MCF 10A (cell line): ENCODE data around the gene ZNF407. TPM values are rescaled to one million over a fixed set of nuclear protein-coding genes. Genes with fewer than 3 reads are reported as not detected.
A peak's percentile ranks its signal among the peaks of the same experiment; 100 is the strongest.

Experiments used
- BruUV-seq: library from RNA; stranded (reverse); fragments of 400-500 nt; replicated peaks from 2 replicates; lab custom pipeline; 2021; lab: Mats Ljungman, UMichigan
- CTCF ChIA-PET: fragments of 300-600 bp; sonication (Branson Sonifier 250); formaldehyde crosslinking; extraction: SDS; loops from one replicate; lab custom pipeline; 2021; ENCODE audit warnings: antibody characterized with exemption, inconsistent platforms; lab: Yijun Ruan, JAX
- POLR2A ChIA-PET: fragments of 300-600, 350-650 bp; sonication (Branson Sonifier 250); formaldehyde crosslinking; extraction: SDS; loops from one replicate; lab custom pipeline; 2020; ENCODE audit warnings: antibody characterized with exemption, inconsistent platforms; lab: Yijun Ruan, JAX
- DNase-seq: peaks from one replicate; pipeline ENCODE4 v3.0.0-alpha.2; 2018; ENCODE audit not compliant: unreplicated experiment
- H3K27ac Mint-ChIP-seq: one replicate; pipeline ENCODE4 v1.8.0; 2022; ENCODE audit warnings: mild to moderate bottlenecking, low read depth, mixed read lengths; ENCODE audit not compliant: unreplicated experiment
- H3K27me3 Mint-ChIP-seq: one replicate; pipeline ENCODE4 v1.8.0; 2022; ENCODE audit warnings: mixed read lengths; ENCODE audit not compliant: insufficient read depth, unreplicated experiment
- H3K36me3 Mint-ChIP-seq: one replicate; pipeline ENCODE4 v1.8.0; 2022; ENCODE audit warnings: mild to moderate bottlenecking, moderate library complexity, mixed read lengths; ENCODE audit not compliant: insufficient read depth, unreplicated experiment
- H3K4me1 Mint-ChIP-seq: one replicate; pipeline ENCODE4 v1.8.0; 2022; ENCODE audit warnings: mixed read lengths; ENCODE audit not compliant: insufficient read depth, unreplicated experiment
- H3K4me3 Mint-ChIP-seq: one replicate; pipeline ENCODE4 v1.8.0; 2022; ENCODE audit warnings: mild to moderate bottlenecking, moderate library complexity, mixed read lengths; ENCODE audit not compliant: unreplicated experiment
- H3K9me3 Mint-ChIP-seq: one replicate; pipeline ENCODE4 v1.8.0; 2022; ENCODE audit warnings: mixed read lengths; ENCODE audit not compliant: unreplicated experiment
- CTCF ChIP-seq: fragments of 200-600 bp; IDR thresholded peaks from one replicate; pipeline ENCODE4 v1.8.0; 2022; ENCODE audit warnings: antibody characterized with exemption, mild to moderate bottlenecking; ENCODE audit not compliant: unreplicated experiment
- intact Hi-C: fragments of 100-400 bp; cut with micrococcal nuclease; formaldehyde crosslinking; loops from 2 replicates; pipeline ENCODE4 v1.14.1; 2022
- total RNA-seq: library from RNA; stranded (reverse); gene quantifications from 2 replicates; pipeline ENCODE4 v1.2.3, GENCODE V29; 2022

ZNF407 gene
- total RNA-seq, 1 experiment from 2014 or later: 9.5 TPM

- TSS peak; percentile 18 for BruUV-seq
- ChIA-PET CTCF (no interaction called here), POLR2A (no interaction called here)
- no peak for TF ChIP-seq CTCF
- H3K9me3 Mint-ChIP-seq: no peaks in the 10 kb centered on the region
- no peaks in the 10 kb centered on the region for H3K27me3 Mint-ChIP-seq
- peaks cover 9% of the 10 kb centered on the region for H3K4me1 Mint-ChIP-seq
- no peak overlapping the region for H3K4me3 Mint-ChIP-seq
- H3K27ac Mint-ChIP-seq: no peak overlapping the region
- intact Hi-C loops: no loop called here
- DNase-seq: no peak
- peaks cover 6% of the 10 kb centered on the region for H3K36me3 Mint-ChIP-seq
Measured at GRCh38 chr18:74633652-74634352, 36.1 kb downstream of the ZNF407 start.

- no peak overlapping the region for H3K4me3 Mint-ChIP-seq
- no peak for DNase-seq
- POLR2A ChIA-PET: interaction anchor here (0.6 kb wide), 1 partner anchor 74 kb away, joined by 3 read pairs; no protein-coding TSS in a partner anchor
- peaks cover 9% of the 10 kb centered on the region for H3K4me1 Mint-ChIP-seq
- peaks cover 6% of the 10 kb centered on the region for H3K36me3 Mint-ChIP-seq
- H3K9me3 Mint-ChIP-seq: no peaks in the 10 kb centered on the region
- no peaks in the 10 kb centered on the region for H3K27me3 Mint-ChIP-seq
- BruUV-seq: no TSS peak
- TF ChIP-seq CTCF: no peak
- intact Hi-C loops: no loop called here
- CTCF ChIA-PET: no interaction called here
- H3K27ac Mint-ChIP-seq: no peak overlapping the region
Measured at GRCh38 chr18:74635224-74635975, 37.7 kb downstream of the ZNF407 start.

GRCh38 chr18:74637070-74637469 is 39.4 kb downstream of the ZNF407 start:
- ChIA-PET POLR2A (no interaction called here), CTCF (no interaction called here)

More at GRCh38 chr18:74637070-74637469, 39.4 kb downstream of the ZNF407 start:
- BruUV-seq: no TSS peak
- Mint-ChIP-seq H3K36me3 (no peaks in the 10 kb centered on the region), H3K27ac (no peak overlapping the region), H3K4me3 (no peak overlapping the region), H3K27me3 (no peaks in the 10 kb centered on the region), H3K4me1 (peaks cover 6% of the 10 kb centered on the region), H3K9me3 (no peaks in the 10 kb centered on the region)
- no peak for DNase-seq
- TF ChIP-seq CTCF: no peak
- intact Hi-C loops: no loop called here
